Activated CD4-positive, alpha-beta T cell treated with anti-CD3 and anti-CD28 coated beads, Interleukin-2, amount 50 U/mL, for 24 hours (primary cell): Measurements from ENCODE around the gene MSANTD4.
"Not testable (repeated sequence)": the region's sequence is repeated elsewhere in the genome, so short reads cannot be mapped to it uniquely, and the experiment has no call there.

Experiments used
- DNase-seq, 2 donors: peaks; one replicate each; pipeline ENCODE4 v3.0.0-alpha.2; 2020; ENCODE audit warnings: low read depth in 1 of 2, low spot score in 1 of 2

The MSANTD4 gene

DNA sequence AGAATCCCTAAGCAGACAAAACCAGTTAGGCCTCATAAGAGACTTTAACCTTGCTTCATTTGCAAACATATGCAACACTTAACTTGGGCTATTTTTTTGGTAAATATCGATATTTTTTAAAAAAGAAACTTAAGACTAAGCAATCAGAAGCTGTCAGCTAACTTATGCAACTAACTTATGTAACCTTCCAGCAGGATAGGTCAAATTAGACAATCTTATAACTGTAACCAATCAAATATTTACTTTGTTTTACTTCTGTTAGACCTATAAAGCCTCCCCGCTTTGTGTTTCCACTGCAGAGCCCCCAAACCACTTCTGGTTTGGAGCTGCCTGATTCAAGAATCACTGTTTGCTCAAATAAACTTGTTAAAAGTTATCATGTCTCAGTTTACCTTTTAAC is 8.0 kb downstream of the MSANTD4 start:
- DNase-seq: no peak

DNA sequence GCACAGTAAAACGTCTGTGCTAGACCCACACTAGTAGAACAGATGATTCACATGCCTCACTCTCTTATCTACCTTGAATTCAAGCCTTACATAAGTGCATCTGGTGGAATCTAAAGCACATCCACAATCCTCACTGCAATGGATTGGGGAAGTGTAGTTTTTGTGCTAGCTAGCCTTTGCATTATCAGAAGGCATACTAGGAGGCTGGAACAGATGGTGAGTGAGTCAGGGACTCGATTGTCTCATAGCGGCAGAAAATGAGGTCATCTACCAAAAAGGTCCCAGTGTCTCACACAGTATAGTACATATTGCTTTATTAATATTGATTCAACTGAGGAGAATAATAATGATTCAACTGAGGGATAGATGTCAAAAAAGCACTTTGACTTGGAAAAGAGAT is 9.3 kb downstream of the MSANTD4 start:
- no peak for DNase-seq

DNA sequence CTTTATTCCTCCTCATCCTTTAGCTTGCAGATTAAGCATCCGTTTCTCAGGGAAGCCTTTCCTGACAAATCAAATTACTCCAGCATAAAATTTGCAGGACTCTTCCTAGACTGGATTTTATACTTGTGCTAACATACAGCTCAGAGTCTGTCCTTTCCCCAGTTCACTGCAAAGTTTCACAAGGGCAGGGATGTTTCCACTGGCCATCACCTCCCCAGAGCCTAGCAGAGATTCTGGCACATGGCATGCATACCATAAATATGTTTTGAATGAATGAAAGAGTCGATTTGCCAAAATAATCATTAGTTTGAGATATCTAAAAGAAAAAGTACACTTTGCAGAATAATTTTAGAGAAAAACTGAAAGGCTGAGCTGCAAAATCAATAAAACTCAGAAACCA is 10.6 kb downstream of the MSANTD4 start:
- no peak for DNase-seq

DNA sequence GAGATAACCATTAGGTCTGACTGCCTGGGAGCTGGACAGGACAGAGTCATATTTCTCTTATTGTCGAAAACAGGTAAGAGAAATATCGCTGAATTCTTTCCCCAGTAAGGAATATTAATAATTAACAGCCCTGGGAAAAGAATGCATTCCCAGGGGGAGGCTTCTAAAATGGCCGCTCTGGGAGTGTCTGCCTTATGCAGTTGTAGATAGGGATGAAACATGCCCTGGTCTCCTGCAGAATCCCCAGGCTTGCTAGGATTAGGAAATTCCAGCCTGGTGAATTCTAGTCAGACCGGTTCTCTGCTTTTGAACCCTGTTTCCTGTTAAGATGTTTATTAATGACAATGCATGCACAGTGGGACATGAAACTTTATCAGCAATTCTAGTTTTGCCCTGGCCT is 18.9 kb downstream of the MSANTD4 start:
- DNase-seq: not testable (repeated sequence)

DNA sequence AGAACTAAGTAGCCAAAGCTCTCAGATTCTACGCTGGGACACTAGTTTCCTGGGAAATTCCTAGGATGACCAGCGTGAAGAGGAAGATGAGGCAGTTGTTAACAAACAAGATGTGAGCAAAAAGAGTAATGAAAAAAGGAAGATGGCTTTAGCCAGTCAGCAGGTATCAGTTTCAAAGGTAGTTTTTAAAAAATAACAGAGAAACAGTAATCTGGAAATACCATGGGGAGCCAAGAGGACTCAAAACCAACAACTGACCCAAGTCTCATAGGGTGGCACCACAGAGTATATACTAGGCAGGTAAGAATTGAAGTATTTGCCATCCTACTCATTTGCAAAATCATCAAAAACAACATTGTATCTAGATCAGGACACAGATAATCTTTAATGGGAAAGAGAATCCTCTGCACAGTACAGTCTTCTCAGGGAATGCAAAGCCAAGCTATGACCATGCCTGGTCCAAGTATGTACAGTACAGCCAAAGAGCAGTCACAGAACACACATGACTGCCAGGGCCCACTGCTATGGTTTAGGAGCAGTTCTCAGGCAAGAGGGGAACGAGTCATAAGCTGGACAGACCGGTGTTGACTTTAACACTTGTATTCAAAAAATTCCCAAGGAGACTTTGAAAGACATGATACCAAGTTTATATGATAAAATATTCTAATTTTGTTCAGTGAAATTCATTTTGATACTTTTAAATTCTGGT is 20.6 kb downstream of the MSANTD4 start:
- DNase-seq: no peak

DNA sequence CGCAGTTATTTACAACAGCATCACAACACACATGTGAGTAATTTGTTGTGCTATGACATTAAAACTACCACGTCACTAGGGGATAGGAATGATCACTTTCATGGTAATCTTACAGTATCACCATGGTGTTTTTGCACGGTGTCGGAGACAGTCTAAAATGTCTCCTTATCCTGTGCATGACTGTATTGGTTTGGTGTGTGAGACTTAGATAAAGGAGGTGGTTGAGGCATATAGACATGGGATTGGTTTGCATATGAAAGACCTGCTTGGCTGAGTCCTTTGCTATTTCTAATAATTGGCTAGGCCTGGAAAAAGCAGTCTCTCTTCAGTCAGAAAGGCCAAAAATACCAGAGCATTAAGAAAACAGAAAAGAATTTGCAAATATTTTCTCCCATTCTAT is 30.2 kb downstream of the MSANTD4 start:
- no peak for DNase-seq

DNA sequence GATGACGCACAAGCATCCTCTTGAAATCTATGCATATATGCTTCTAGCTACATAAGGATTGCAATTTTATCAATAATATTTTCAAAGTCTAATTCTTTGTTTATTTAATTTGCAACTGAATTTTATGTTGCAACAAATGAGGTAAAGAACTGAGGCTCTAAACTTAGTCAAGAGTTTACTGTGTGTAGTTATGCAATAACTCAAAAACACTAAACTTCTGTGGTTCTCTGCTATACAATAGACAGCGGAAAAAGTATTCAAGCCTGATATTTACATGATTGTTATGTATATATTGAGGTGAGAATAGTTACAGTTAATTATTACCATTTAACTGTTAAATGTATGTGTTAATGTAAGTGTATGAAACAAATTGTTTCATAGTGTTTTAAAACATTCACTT is 32.9 kb downstream of the MSANTD4 start:
- DNase-seq: no peak

DNA sequence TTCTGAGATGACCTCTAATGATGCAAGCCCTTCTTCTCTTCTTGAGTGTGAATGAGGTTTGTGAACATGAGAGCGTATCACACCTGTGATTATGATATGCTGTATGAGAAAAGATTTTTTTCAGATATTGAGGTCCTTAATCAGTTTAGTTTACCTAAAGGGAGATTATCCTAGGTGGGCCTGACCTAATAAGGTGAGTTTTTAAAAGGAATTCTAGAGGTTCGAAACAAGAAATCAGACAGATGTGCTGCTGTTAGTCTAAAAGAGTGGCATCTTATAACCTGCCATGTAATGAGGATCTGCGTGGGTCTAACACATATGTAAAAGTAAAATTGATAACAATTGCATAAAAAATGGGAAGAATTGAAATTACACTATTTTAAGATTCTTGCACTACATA is 33.8 kb downstream of the MSANTD4 start:
- no peak for DNase-seq

DNA sequence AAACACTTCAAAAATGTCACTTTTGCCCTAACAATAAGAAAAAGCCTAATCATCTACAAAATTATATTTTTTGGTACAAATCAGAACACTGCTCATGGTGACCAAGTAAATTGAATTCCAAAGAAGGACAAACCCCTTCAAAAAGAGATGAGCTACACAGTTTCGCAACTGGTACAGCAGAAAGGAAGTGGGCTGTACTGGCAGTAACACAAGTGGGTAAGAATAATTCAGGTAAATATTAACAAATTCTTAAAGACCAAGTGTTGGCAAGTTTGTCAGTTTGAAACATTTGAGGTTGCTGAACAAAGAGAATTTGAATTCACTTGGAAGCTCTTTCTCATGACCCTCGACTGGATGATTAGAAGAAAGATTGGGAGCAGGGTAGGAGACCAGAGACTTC is 35.5 kb downstream of the MSANTD4 start:
- no peak for DNase-seq

DNA sequence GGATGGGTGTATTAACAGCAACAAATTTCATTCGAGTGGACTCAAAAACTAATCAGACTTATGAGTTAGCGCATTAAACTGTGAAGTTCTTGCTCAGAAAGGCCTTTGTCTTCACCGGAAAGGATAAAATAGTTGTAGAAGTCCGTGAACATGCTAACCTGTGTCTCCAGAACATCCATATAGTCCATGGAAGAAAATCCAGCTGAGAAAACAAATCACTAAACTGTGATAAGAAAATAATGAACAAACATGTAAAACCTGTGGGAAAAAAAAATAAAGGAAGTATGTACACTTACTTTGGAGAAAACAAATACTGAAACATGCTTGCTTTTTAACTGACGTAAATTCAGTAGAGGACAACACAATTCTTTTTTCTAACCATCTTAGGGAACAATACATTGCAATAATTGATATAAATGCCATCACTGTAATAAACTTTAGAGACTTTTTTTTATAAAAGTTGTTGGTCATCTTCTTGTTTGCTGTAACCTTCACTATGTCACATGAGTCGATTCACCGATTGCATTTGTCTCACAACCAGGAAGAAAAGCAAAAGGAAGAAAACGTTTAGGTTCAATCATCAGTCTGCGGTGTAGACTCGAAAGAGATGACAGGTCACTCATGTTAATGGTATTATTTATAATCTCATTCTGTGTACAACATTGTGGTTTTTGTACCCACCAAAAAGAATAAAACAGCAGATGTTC is 41.9 kb downstream of the MSANTD4 start:
- no peak for DNase-seq

DNA sequence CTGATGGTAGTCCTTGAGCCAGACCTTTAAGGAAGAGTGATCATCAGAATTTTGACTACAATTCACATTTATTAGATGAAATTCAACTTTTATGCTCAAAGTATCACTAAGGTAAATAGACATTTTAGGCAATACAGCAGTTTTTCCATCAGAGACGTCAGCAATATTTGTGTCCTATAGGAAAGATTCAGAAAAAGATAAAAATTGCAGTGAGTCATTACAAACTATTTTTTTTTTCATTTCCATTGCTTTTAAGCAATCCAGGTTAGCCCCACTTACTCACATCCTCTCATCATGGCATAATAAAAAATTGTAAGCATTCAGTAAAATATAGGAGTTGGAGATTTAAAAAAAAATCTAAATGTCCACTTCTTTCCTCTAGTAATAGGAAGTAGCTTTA is 46.9 kb downstream of the MSANTD4 start:
- no peak for DNase-seq

DNA sequence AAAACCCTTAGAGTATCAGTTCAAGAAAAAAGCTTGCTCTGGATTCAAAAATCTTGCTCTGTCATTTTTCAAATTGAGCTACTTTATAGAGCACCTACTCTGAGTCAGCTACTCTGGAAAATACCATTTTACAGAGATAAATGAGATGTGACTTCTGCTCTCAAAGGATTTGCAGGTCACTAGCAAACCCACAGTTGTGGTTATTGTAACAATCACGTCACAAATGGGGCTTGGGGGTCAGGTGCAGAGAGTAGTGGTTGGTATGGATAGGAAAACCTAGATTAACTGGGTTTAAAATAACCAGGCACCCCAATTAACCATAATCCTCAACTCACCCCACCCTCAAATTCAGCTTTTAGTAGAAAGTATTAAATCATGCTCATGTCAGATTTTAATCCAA is 52.3 kb downstream of the MSANTD4 start:
- no peak for DNase-seq

DNA sequence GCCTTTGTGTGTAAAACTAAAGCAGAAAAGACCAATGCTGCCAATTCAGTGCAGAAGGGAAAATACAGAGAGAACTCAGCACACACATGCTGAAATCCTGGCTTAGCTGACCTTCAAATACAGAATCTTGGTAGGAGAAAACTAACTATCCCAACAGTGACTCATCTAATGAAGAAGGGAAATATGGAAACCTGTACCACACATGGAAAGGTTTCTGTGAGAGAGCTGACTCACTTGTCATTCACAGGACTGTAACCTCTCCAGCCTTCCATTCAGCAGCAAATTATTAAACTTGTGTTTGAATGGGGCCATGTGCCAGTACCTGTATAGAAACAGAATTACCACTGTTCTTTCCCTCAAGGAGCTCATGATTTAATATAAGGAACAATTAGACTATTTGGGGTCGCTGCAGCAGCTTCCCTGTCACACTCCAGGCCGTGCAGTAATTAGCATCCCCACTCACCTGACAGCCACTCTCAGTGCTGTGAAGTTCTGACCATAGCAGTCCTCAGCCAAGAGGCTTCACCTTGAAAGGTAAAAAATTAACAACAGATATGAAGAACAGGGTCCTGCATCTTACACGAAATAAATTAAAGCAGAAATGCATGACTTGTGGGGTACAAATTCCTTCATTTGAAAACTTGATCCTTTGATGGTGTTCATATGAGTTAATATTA is 53.9 kb downstream of the MSANTD4 start:
- no peak for DNase-seq

DNA sequence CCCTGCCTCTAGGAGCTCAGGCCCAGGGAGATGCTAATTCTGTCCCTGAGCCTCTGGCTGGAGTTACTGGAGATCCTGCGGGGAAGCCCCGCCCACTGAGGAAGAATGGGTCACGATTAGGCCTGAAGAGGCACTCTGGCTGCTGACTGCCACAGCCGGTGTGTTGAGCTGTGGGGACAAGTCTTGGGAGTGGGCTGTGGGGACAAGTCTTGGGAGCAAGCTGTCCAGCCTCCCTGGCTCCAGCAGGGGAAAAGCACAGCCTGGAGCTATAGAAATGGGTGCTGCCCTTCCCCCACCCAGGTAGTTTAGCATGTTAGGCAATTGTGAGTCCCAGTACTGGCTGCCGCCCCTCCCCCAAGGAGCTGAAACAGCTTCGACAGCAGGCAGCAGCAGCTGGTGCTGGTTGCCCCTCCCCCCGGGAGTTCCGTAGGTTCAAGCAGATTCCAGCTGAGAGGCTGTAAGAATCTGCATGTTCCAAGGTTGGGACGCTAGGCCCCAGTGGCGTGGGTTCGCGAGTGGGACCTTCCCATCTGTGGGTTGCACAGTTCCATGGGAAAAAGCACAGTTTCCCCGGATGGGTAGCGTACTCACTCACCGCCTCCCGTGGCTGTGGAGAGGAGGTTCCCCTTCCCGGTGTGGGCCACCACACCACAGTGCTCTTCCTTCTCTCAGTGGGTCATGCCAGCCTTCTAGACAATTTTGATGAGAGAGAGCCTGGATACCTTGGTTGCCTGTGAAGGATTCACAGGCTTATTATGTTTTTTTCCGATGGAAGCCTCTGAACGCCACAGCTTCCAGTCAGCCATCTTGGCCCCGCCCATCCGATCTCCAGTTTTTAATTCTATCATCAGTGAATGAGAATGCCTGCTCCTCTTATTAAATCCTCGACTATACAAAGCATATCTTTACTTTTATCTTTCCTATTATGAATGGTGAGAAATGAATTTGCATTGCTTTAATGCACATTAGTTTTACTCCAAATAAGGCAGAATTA is 61.5 kb downstream of the MSANTD4 start:
- no peak for DNase-seq
